Common myeloid progenitor, CD34-positive (primary cell): ENCODE measurements around the gene KRT80.
A peak's percentile ranks its signal among the peaks of the same experiment; 100 is the strongest.

Experiments used
- CTCF ChIA-PET: fragments of 350-600 bp; sonication (Branson Sonifier 250); formaldehyde crosslinking; loops from one replicate; lab custom pipeline; 2021; ENCODE audit warnings: antibody characterized with exemption; lab: Charles Lee
- POLR2A ChIA-PET: fragments of 350-600 bp; sonication (Branson Sonifier 250); formaldehyde crosslinking; loops from one replicate; lab custom pipeline; 2021; ENCODE audit warnings: antibody characterized with exemption; lab: Charles Lee
- DNase-seq, 3 donors: peaks; one replicate each; pipeline versions ENCODE4 v3.0.0 to v3.0.0-alpha.2; 2013
- H3K27ac ChIP-seq, 2 experiments: 1 replicate in 1 of 2; 2 replicates in 1 of 2; pipeline ENCODE4 v1.7.0; 2013; ENCODE audit warnings: inconsistent platforms in 2 of 2, low read length in 2 of 2, mild to moderate bottlenecking in 2 of 2, low read depth in 1 of 2, moderate library complexity in 1 of 2; ENCODE audit not compliant: severe bottlenecking in 2 of 2, insufficient read depth in 1 of 2, poor library complexity in 1 of 2
- H3K27me3 ChIP-seq, 5 experiments: replicated peaks in 2 of 5; 1 replicate in 3 of 5; 2 replicates in 2 of 5; pipeline versions ENCODE4 v1.6.1 to v1.7.0; 2013; ENCODE audit warnings: low read length in 4 of 5, mild to moderate bottlenecking in 2 of 5, moderate library complexity in 2 of 5, inconsistent platforms in 1 of 5; ENCODE audit not compliant: insufficient read depth in 5 of 5, control insufficient read depth in 4 of 5
- H3K36me3 ChIP-seq, 4 experiments: 1 replicate in 2 of 4; 2 replicates in 2 of 4; pipeline versions ENCODE4 v1.6.1 to v1.7.0; 2013; ENCODE audit warnings: low read length in 3 of 4, control low read depth in 1 of 4, mild to moderate bottlenecking in 1 of 4; ENCODE audit not compliant: control insufficient read depth in 4 of 4, insufficient read depth in 4 of 4
- H3K4me1 ChIP-seq, 4 experiments: 1 replicate in 3 of 4; 2 replicates in 1 of 4; pipeline versions ENCODE4 v1.6.1 to v1.7.1; 2013; ENCODE audit warnings: low read length in 3 of 4, mild to moderate bottlenecking in 3 of 4, control low read depth in 1 of 4, inconsistent platforms in 1 of 4, moderate library complexity in 1 of 4; ENCODE audit not compliant: control insufficient read depth in 4 of 4, insufficient read depth in 4 of 4; ENCODE audit errors: control extremely low read depth in 1 of 4
- H3K4me3 ChIP-seq, 7 experiments: 1 replicate in 4 of 7; 2 replicates in 3 of 7; pipeline versions ENCODE4 v1.5.1 to v1.7.0; 2013; ENCODE audit warnings: mild to moderate bottlenecking in 7 of 7, low read length in 6 of 7, moderate library complexity in 6 of 7, inconsistent platforms in 2 of 7, low read depth in 2 of 7, control low read depth in 1 of 7; ENCODE audit not compliant: insufficient read depth in 4 of 7, control insufficient read depth in 1 of 7; ENCODE audit errors: extremely low read depth in 1 of 7
- H3K9me3 ChIP-seq, 5 experiments: 1 replicate in 4 of 5; 2 replicates in 1 of 5; pipeline versions ENCODE4 v1.6.1 to v1.7.1; 2013; ENCODE audit warnings: low read length in 4 of 5, mild to moderate bottlenecking in 2 of 5, inconsistent platforms in 1 of 5, low read depth in 1 of 5, moderate library complexity in 1 of 5; ENCODE audit not compliant: control insufficient read depth in 4 of 5, insufficient read depth in 2 of 5; ENCODE audit errors: control extremely low read depth in 1 of 5
- WGBS: methylation state at CpG from one replicate; pipeline ENCODE4 v1.1.5; 2013; ENCODE audit not compliant: insufficient coverage; 5-methylcytosine and 5-hydroxymethylcytosine counted together

Gene KRT80

DNA sequence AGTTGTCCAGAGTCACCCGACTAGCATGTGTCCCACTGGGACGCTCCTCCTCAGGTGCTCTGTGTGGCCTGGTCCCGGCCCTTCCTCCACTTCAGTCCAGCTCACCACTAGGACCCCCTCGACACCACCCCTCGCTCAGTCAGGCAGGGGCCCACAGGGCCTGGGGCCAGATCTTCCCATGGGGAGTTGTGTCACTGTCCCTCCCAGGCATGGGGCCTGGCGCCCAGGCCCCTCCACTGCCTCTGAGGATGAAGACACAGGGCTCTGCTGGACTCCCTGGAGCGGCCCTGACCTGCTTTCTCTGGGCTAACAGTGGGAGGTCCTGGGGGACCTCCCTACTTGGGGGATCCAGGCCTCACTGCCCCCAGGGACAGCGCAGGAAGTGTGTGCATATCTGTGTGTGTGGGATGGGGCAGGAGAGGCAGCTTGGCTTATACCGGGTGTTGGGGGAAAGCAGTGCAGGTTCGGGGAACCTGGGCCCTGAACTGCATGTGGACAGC is 43.8 kb downstream of the KRT80 start:
- POLR2A ChIA-PET: interaction anchor here (0.6 kb wide), 1 partner anchor 775 kb away, joined by 3 read pairs; no protein-coding TSS in a partner anchor
- H3K4me3 ChIP-seq: no peak overlapping the region
- WGBS: 95% methylated on average over 8 of the region's 10 CpGs

DNA sequence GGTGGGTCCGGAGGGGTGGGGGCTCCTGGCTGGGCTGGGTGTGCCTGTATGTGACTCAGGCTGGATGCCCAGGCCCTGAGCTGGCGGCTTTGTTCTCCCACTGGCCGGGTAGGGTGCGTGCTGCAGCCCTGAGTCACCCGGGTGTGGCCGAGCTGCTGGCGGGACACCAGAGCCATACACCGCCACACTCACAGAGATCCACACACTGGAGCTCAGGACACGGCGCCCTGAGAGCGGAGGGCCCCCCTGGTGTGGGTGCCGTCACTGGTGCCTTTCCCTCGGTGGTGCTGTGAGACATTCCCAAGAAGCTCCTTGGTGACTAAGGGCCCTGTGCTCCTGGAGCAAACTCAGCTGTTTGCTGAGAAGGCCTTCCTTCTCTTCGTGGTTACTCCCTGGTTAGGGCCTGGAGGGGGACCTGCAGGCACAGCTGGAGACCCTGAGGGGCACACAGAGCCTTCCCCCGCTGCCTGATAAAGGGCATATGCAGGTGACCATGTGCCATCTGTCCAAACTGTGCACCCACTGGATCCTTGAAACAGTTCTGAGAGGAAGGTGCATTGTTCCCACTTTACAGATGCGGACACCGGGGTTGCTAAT is 44.3 kb downstream of the KRT80 start:
- Histone ChIP-seq H3K4me1 (peaks cover 0 to 7% (median 3%) of the 10 kb centered on the region in 4 experiments), H3K9me3 (no peaks in the 10 kb centered on the region), H3K27me3 (peaks cover 0 to 6% (median 0%) of the 10 kb centered on the region in 5 experiments), H3K27ac (no peak overlapping the region), H3K36me3 (no peaks in the 10 kb centered on the region), H3K4me3 (no peak overlapping the region)
- WGBS: 92% methylated on average over 17 of the region's 17 CpGs
- DNase-seq: peak in 2 of 3 donors; percentile 55 to 72
- ChIA-PET POLR2A (interaction anchor here (0.6 kb wide), 1 partner anchor 775 kb away, joined by 3 read pairs; no protein-coding TSS in a partner anchor), CTCF (interaction anchor here (0.8 to 3.2 kb wide), 11 partner anchors 8 to 159 kb away, joined by 3 to 10 read pairs (median 3); no protein-coding TSS in a partner anchor)

More for the DNA sequence above, 43.8 kb downstream of the KRT80 start:
- Histone ChIP-seq H3K27me3 (peaks cover 0 to 12% (median 0%) of the 10 kb centered on the region in 5 experiments), H3K9me3 (no peaks in the 10 kb centered on the region), H3K36me3 (no peaks in the 10 kb centered on the region), H3K4me1 (peaks cover 0 to 10% (median 4%) of the 10 kb centered on the region in 4 experiments), H3K27ac (no peak overlapping the region)
- no peak for DNase-seq
- CTCF ChIA-PET: interaction anchor here (0.8 to 3.2 kb wide), 10 partner anchors 7 to 158 kb away, joined by 3 to 10 read pairs (median 4); no protein-coding TSS in a partner anchor

DNA sequence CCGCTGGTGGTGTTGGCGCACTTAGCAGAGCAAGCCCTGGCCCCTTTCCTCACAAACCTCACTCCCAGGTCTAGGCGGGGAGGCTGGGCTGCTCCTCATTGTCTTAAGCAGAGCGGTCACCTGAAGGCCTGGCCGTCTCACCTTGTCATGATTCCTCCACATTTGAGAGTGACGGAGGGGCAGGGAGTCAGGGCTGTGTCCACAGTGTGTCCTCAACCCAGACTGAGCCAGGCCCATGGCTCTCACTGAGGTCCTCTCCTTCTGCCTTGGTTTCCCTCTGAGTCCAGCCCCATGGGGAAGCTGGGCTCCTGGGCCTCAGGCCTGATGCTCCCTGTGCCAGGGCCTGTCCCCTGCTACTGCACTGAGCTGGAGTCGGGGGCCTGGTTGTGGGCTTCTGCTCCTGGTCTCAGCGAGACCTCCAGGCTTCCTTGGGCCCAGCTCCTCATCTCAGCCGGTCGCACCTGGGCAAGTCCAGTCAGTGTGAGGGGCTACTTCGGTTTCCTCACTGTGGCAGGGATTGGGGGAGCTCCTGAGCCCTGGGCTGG is 44.9 kb downstream of the KRT80 start:
- DNase-seq: no peak
- peaks cover 0 to 4% (median 0%) of the 10 kb centered on the region in 5 experiments for H3K27me3 ChIP-seq
- H3K36me3 ChIP-seq: no peaks in the 10 kb centered on the region
- ChIA-PET POLR2A (no interaction called here), CTCF (interaction anchor here (0.8 to 3.2 kb wide), 9 partner anchors 8 to 121 kb away, joined by 3 to 10 read pairs (median 4); no protein-coding TSS in a partner anchor)
- peaks cover 0 to 4% (median 1%) of the 10 kb centered on the region in 4 experiments for H3K4me1 ChIP-seq
- 99% methylated on average over 7 of the region's 11 CpGs for WGBS
- H3K27ac ChIP-seq: no peak overlapping the region
- no peaks in the 10 kb centered on the region for H3K9me3 ChIP-seq
- H3K4me3 ChIP-seq: no peak overlapping the region

DNA sequence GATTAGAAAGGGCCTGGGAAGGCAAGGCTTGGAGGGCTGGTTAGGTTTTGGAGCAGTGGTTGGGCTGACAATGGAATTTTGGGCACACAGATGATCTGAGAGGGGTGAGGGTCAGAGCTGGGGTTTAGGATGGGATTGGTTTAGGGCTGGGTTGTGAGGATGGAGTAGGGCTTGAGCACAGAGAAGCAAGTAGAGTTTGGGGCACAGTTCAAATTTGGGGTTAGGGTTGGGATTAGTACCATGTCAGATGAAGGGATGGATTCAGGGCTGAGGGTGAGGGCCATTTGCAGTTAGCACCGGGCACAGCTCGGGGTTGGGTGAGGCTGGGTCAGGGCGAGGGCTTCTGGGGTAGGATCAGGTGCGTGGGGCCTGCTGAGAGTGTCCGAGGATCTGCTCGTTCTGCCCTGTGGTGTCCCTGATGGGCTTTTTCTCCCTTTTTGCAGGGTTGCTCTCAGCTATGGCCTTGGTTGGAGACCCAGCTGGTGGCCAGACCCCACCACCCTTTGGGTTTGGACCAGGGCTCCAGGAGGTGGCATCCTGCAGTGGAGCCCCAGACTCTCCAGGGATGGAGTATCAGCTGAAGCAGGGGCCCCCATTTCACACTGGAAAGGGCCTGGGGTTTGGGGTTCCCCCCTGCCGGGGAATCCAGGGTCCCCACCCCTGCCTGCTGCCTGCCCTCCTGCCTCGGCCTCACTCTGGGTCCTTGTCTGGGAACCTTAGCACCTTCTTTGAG is 45.6 kb downstream of the KRT80 start:
- ChIA-PET CTCF (interaction anchor here (0.6 to 3.4 kb wide), 7 partner anchors 8 to 121 kb away, joined by 3 to 13 read pairs (median 4); no protein-coding TSS in a partner anchor), POLR2A (no interaction called here)
- H3K27me3 ChIP-seq: no peaks in the 10 kb centered on the region
- H3K4me1 ChIP-seq: no peaks in the 10 kb centered on the region
- H3K36me3 ChIP-seq: no peaks in the 10 kb centered on the region
- H3K9me3 ChIP-seq: no peaks in the 10 kb centered on the region
- H3K27ac ChIP-seq: no peak overlapping the region
- no peak for DNase-seq
- WGBS: 99% methylated on average over 7 of the region's 8 CpGs
- H3K4me3 ChIP-seq: no peak overlapping the region

DNA sequence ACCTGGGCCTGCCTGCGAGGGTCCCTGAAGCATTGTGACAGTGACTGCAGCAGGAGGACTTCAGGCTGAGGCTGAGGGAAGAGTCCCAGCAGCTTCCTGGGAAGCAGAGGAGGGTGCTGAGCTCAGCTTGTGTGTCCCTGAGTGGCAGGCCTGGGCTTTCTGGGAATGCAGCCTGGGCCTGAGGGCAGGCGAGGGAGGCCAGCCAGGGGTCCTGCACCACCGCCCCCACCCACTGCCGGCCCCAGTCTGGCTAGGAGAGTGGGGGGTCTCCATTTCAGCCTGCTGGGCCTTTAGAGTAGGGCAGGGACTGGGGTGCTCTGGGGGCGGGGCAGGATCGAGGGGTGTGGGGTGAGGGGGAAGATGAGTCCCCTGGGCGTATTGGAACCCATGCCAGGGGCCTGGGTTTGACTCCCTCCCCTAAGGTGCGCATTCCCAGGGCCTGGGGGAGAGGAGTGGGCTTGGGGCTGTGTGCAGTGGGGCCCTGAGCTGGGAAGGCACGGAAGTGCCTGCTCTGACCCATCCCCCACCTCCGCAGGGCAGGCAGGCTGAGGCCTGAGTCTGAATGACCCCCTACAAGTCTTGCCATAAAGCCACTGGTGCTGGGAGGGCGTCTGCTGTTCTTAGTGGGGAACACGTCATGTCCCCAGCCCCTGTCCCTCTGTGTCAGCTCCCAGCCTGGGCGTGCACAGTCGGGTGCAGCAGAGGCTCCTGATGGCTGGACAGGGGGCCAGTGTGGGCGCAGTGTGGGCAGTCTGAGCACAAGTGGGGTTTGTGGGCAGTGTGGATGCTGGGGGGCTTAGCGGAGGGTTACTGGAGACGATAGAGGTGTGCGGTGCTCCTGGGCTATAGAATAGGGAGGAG is 46.4 kb downstream of the KRT80 start:
- H3K9me3 ChIP-seq: no peaks in the 10 kb centered on the region
- H3K4me3 ChIP-seq: no peak overlapping the region
- WGBS: 93% methylated on average over 12 of the region's 18 CpGs
- DNase-seq: no peak
- POLR2A ChIA-PET: no interaction called here
- no peaks in the 10 kb centered on the region for H3K36me3 ChIP-seq
- no peaks in the 10 kb centered on the region for H3K4me1 ChIP-seq
- H3K27me3 ChIP-seq: no peaks in the 10 kb centered on the region
- CTCF ChIA-PET: interaction anchor here (1.7 to 3.4 kb wide), 3 partner anchors 9 to 134 kb away, joined by 6 to 13 read pairs (median 8); no protein-coding TSS in a partner anchor
- no peak overlapping the region for H3K27ac ChIP-seq

DNA sequence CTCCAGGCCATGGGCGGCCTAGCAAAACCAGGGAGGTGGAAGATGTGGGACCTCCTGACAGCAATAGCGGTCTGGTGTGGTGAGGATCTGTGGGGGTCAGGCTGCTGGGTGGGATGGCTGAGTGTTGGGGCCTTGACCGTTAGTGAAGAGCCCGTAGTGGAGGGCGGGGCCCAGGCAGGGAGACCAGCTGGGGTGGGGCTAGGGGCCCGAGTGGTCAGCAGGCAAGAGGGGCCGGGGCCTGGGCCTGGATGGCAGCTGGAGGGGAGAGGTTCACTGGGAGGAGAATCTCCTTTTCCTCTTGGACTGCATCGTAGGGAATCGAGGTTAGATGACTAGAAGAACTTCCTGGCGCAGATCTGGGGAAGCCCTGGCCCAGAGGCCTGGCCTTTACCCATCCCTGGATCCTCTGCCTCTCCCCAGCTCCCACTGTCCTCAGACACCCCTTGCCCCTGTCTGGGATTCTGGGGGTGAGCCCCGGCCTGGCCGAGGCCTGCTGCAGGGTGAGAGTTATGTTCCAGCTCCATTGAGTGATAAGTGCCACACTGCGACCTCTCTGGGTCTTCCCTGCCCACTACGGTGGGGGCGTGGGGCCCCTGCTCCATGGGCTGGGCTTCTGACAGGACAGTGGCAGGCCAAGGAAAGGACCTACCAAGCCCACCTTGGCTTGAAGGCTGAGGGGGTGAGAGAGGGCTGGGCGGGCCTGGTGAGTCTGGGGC is 47.1 kb downstream of the KRT80 start:
- H3K36me3 ChIP-seq: no peaks in the 10 kb centered on the region
- H3K27me3 ChIP-seq: no peaks in the 10 kb centered on the region
- H3K9me3 ChIP-seq: no peaks in the 10 kb centered on the region
- WGBS: 97% methylated on average over 12 of the region's 16 CpGs
- POLR2A ChIA-PET: no interaction called here
- no peak overlapping the region for H3K27ac ChIP-seq
- CTCF ChIA-PET: interaction anchor here (0.6 to 3.4 kb wide), 7 partner anchors 8 to 434 kb away, joined by 3 to 13 read pairs (median 3); no protein-coding TSS in a partner anchor
- H3K4me1 ChIP-seq: no peaks in the 10 kb centered on the region
- DNase-seq: no peak
- H3K4me3 ChIP-seq: no peak overlapping the region
